Measurements from ENCODE around the gene SLC25A15.
A peak's percentile ranks its signal among the peaks of the same experiment; 100 is the strongest.

SLC25A15 gene

DNA sequence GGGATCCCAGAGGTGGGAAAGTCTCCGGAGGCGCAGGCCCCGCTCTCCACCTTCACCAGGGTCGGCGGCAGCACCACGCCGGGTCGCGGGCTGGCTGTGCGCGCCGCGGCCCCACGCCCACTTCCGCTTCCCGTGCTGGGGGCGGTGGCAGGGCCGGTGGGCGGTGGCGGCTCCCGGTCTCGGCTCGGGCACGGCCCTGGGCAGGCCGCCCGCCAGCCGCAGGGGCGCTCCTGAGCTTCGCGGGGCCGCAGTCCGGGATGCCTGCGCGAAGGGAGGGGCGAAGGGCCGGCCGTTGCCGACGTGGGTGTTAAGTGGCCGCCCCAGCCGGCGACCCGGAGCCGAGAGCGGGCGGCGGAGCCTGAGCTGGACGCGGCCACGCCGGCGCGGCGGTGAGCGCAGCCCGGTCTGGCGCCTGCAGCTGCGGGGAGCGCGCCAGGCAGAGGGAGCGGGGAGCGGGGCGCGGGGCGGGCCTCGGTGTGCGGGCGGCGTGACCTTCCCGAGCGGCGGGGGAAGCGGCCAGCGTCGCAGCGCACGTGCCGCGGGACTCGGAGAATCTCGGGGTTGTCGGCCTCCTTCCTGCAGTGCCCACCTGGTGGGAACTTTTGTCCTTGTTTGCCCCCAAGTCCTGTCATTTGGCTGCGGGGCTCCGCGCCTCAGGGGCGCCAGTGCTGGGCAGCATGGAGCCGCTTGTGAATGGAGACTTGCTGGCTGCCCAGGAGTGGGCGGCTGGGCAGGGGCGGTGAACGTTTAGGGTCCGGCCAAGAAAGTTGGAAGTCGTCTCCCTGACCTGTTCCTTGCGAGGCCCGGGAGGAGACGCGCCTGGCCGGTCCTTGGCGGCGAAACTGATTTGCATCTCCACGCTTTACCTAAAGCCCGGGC, at the start of gene SLC25A15:
SLC25A15 (plus strand) TSS at position 337 of the 879 bp plus-strand sequence. CDS start 3,616 bp downstream, outside the sequence.
- peak; percentile 67 for DNase-seq

- DNase-seq: no peak
These were observed 40.1 kb upstream of the SLC25A15 start for GRCh38 chr13:40749327-40749726.

DNA sequence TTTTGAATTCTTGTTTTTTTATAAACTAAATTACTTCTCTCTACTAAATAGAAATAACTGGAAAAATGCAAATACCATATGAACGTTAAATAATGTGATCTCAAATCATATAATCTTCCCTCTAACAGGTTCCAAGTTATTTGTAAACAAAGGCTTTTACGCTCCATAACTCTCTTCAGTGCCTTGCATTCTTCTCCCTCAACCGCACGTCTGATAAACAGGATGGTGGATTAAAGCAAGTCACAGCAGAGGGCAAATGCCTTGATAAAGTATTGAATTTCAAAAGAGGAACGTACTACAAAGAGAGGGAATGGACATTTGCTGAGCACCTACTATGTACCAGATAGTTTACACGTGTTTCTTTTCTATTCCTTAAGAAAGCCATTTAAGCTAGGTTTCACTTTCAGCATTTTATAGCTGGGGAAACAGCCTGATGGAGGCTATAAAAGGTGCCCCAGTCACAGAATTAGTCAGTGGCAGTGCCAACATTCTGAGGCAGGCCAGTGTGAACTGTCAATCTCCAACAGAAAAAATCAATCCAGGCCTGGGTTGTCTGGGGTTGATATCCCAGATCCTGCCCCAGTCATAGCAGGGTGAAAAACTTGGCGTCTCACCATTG, 34.2 kb upstream of the SLC25A15 start:
- DNase-seq: no peak

GRCh38 chr13:40756042-40756441, 33.4 kb upstream of the SLC25A15 start:
- no peak for DNase-seq

DNA sequence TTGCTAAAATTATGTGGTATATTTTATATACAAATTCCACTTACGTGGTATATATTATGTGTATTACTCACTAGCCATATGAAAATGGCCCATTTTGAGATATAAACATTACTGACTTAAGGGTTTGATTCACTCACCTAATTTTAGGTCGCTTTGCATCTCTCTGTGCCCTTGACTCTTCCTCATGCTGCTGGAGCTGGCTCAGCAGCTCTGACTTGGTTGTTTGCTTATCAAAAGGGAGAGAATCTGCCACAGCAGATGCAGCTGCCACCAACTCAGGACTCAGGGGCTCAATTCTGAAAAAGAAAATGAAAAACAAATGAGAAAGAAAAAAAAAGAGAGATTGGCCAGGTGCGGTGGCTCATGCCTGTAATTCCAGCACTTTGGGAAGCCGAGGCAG, 30.6 kb upstream of the SLC25A15 start:
- DNase-seq: no peak

DNA sequence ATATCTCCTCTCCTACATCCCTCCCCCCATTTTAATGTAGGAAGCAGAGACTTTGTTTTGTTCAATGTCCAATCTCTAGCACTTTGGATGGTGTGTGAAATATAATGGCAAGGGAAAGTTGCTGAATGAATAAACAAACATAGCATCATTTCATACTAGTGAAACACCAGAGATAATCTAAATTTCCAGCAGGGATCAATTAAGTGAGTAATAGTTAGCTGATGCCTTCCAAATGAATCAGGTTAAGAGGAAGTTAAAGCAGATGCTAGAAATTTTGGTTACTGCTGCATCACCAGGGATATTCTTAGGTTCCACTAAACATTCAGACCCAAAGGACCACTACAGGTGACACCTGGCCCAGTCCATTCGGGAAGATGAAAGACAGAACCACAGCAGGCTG, 26.6 kb upstream of the SLC25A15 start:
- DNase-seq: no peak

- DNase-seq: peak; percentile 20
These were observed 24.6 kb upstream of the SLC25A15 start for GRCh38 chr13:40764587-40765403.

- no peak for DNase-seq
These were observed 23.8 kb upstream of the SLC25A15 start for GRCh38 chr13:40765602-40766001.

DNA sequence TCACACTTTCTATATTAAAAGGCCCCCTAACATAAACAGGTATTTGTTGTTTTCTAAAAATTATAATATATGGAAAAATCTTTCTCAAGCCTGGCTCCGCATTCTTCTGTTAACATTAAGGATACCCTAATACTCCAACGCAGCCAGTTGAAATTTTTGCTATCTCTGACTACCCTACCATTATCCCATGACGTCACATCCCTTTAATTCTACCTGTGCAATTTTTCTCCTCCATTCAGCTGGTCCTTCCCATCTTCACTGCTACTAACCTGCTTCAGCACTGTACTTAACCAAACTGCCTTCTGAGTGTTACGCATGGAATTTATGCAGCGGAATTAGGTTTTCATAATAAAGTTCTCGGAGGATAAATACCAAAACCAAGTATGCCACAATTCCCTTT, 19.4 kb upstream of the SLC25A15 start:
- no peak for DNase-seq

- DNase-seq: no peak
These were observed 18.8 kb upstream of the SLC25A15 start for GRCh38 chr13:40770609-40770933.

- DNase-seq: peak; percentile 93
These were observed 18.3 kb upstream of the SLC25A15 start, which contains the start of gene MRPS31 for GRCh38 chr13:40770934-40771618. MRPS31 (minus strand) TSS chr13:40771190; CDS start chr13:40771136, 54 bp downstream.

DNA sequence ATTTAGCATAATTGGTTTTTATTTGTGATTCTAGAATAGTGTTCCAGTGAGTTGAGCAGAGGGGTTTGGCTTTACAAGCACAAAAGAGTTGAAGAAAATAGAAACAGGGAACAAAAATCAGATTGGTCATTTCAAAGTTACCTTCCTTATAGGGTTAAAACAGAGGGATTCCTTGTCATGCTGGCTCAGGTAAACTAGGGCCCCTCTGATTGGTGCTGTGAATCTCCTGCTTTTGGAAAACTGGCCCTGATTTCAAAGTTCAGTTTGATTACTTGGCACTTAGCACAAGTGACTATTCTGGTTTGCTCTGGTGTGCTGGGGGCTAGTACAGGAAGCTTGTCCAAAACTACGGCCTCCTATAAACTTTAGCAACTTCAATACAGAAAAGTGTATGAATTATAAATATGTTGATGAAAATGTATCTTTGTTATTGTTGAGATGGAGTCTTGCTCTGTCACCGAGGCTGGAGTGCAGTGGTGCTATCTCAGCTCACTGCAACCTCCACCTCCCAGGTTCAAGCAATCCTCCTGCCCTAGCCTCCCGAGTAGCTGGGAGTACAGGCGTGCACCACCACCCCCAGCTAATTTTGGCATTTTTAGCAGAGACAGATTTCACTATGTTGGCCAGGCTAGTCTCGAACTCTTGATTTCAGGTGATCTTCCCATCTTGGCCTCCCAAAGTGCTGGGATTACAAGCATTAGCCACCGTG, 16.5 kb upstream of the SLC25A15 start:
- DNase-seq: no peak

- DNase-seq: no peak
These were observed 14.7 kb upstream of the SLC25A15 start for GRCh38 chr13:40774672-40775071.

GRCh38 chr13:40776232-40776631, 13.2 kb upstream of the SLC25A15 start:
- no peak for DNase-seq

GRCh38 chr13:40776681-40777165, 12.7 kb upstream of the SLC25A15 start:
- DNase-seq: peak; percentile 75

DNA sequence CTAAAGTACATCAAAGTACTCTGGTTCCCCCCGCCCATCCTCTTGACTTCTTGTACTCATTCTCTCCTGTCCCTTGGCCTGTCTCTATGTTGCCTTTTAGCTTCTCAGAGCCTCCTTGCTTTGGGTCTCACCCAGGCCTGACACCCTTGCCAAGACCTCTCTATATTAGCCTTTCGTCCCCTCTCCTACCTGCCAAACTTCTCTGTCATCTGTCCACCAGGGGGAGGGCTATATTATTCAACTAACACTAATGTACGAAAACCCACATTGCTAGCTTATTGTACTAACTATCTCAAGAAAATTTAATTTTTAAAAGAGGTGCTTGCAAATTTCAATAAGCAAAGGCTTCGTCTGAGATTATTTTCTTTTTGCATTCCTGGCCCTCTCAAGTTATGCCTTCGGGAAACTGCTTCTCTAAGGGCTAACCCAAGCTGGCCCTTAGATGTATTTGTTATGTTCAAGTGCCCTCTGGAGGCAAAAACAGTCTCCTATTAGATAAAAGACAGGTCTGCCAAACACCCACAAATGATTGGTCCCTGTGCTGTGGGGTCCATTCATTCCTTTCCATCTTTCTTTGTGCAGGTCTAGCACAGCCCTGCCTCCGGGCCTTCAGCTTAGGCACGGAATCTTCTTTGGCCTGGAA, 12.1 kb upstream of the SLC25A15 start:
- DNase-seq: peak; percentile 25

GRCh38 chr13:40777809-40778175, 11.6 kb upstream of the SLC25A15 start:
- DNase-seq: no peak

DNA sequence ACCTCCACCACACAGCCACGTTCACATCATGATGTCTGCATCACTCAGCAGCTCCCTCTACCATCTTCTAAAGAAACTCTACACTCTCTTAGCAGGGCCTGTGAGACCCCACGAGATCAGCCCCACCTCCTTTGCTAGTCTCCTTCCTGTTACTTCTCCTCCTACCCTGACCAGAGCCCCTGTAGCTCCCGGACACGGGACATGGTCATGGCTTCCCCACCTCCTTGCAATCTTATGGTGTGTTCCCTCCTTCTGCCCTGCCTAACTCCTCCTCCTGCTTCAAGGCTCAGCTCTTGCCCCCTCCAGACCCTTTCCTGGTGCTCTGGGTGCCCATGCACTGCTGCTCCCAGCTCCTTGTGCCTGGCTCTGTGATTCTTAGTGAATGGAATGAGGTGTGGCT, 10.4 kb upstream of the SLC25A15 start:
- no peak for DNase-seq

DNA sequence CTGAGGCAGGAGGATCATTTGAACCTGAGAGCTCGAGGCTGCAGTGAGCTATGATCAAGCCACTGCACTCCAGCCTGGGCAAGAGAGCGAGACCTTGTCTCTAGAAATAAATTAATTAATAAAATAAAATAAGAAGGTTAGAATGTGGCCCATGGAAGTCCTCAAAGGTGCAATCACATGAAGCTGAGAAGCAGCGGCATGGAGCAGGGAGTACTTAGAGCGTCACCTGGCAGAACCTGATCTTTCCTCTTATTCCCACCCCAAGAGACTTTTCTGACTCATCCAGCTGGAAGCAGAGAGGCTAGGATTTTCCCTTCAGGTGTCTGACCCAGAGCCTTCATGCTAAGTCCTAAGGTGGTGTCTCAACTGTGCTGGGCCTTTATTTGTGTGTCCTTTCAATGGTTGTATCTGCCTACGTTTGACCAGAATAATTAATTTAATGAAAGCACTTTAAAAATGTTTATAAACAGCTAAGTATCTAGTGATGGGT, 9.6 kb upstream of the SLC25A15 start:
- no peak for DNase-seq

- no peak for DNase-seq
These were observed 8.5 kb upstream of the SLC25A15 start for GRCh38 chr13:40780822-40781401.

DNA sequence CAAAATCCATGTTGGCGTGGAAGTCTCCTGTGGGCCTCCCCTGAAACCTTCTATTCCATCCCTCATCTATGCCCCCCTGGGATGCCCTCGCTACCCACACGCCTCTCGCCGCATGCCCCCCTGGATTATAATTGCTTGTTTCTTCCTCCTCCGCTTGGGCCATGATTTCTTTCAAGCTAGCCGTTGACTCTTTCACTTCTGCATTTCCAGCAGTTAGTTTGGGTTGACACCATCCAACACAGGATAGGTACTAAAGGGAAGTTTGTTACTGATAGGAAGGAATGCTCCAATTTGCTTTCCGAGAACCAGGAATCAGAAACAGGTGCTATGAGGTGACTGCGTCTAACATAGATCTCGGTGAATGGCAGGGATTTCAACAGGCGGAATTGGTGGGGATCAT, 7.7 kb upstream of the SLC25A15 start:
- DNase-seq: no peak
